Measurements from ENCODE around the gene EID2B. TPM values are rescaled to one million over a fixed set of nuclear protein-coding genes. Genes with fewer than 3 reads are reported as not detected.

EID2B gene
- total and polyA plus RNA-seq, 9 of the 15 experiments (the other 6 are each of a cell fraction or from before 2014, with no cell fraction given) = 2.8 to 8.8 (median 4.8) TPM

- peak; percentile 100 for TF ChIP-seq MGA (IDR thresholded peaks at IDR 0.05)
- no peak for TF ChIP-seq ZNF347 (CRISPR knock-in tag; IDR thresholded peaks at IDR 0.05; ENCODE audit: low read depth)
- peak; percentile 83 for TF ChIP-seq ZNF644 (tag; IDR thresholded peaks at IDR 0.05; ENCODE audit: low read depth)
- peak in 1 of 3 experiments; percentile 47; a peak in 1 of 6 replicates for TF ChIP-seq ZBTB11 (CRISPR knock-in tag; IDR thresholded peaks at IDR 0.05)
- no peak for TF ChIP-seq PREB (CRISPR knock-in tag; IDR thresholded peaks at IDR 0.05)
- 0 out of 2 replicates have a peak, but pooled peaks have one; percentile 7 for TF ChIP-seq MXI1 (IDR thresholded peaks at IDR 0.05; ENCODE audit: low read depth, low read length)
- no peak for TF ChIP-seq MTA2 (IDR thresholded peaks at IDR 0.05; ENCODE audit: low read depth)
Observed at GRCh38 chr19:39502640-39503417, 29.8 kb downstream of the EID2B start (continued).
